Liver (tissue), 9 donors: Measurements from ENCODE around the gene SYNDIG1. TPM values are rescaled to one million over a fixed set of nuclear protein-coding genes. Genes with fewer than 3 reads are reported as not detected.

Source experiments
- DNase-seq: peaks from one replicate; pipeline ENCODE4 v3.0.0-alpha.2; 2017; ENCODE audit warnings: low spot score
- H3K27ac ChIP-seq, 2 donors: one replicate each; pipeline ENCODE4 v1.7.0; 2013; ENCODE audit warnings: inconsistent platforms in 2 of 2, low read length in 2 of 2, control low read depth in 1 of 2, low read depth in 1 of 2, mild to moderate bottlenecking in 1 of 2
- H3K27me3 ChIP-seq, 4 donors: one replicate each; pipeline versions ENCODE4 v1.6.1 to v1.7.0; 2013; ENCODE audit warnings: low read length in 3 of 4, inconsistent platforms in 1 of 4, mild to moderate bottlenecking in 1 of 4, moderate library complexity in 1 of 4; ENCODE audit not compliant: control insufficient read depth in 4 of 4, insufficient read depth in 4 of 4
- H3K36me3 ChIP-seq, 4 donors: one replicate each; pipeline versions ENCODE4 v1.6.1 to v1.7.0; 2013; ENCODE audit warnings: low read length in 3 of 4, mild to moderate bottlenecking in 3 of 4, low read depth in 1 of 4, moderate library complexity in 1 of 4; ENCODE audit not compliant: control insufficient read depth in 4 of 4, insufficient read depth in 3 of 4
- H3K4me1 ChIP-seq, 4 donors: one replicate each; pipeline versions ENCODE4 v1.6.1 to v1.7.0; 2013; ENCODE audit warnings: low read length in 3 of 4, mild to moderate bottlenecking in 3 of 4, moderate library complexity in 1 of 4; ENCODE audit not compliant: control insufficient read depth in 4 of 4, insufficient read depth in 4 of 4
- H3K4me3 ChIP-seq, 3 donors: one replicate each; pipeline versions ENCODE4 v1.6.1 to v1.7.0; 2013; ENCODE audit warnings: low read length in 3 of 3, control low read depth in 1 of 3, low read depth in 1 of 3, mild to moderate bottlenecking in 1 of 3
- H3K9ac ChIP-seq, 2 donors: one replicate each; pipeline ENCODE4 v1.7.0; 2013; ENCODE audit warnings: low read length in 2 of 2, mild to moderate bottlenecking in 2 of 2, moderate library complexity in 2 of 2, control low read depth in 1 of 2, low read depth in 1 of 2
- H3K9me3 ChIP-seq, 4 donors: one replicate each; pipeline versions ENCODE4 v1.6.1 to v1.7.0; 2013; ENCODE audit warnings: low read length in 3 of 4; ENCODE audit not compliant: control insufficient read depth in 4 of 4
- EGR1 ChIP-seq, 2 donors: IDR thresholded peaks; 2 replicates each; pipeline ENCODE4 v1.6.1; 2016 to 2018; ENCODE audit warnings: antibody characterized with exemption in 2 of 2, low read depth in 2 of 2
- FOXA1 ChIP-seq: IDR thresholded peaks from 2 replicates; pipeline ENCODE4 v1.6.1; 2016; ENCODE audit warnings: antibody characterized with exemption
- FOXA2 ChIP-seq: IDR thresholded peaks from 2 replicates; pipeline ENCODE4 v1.6.1; 2016; ENCODE audit warnings: antibody characterized with exemption
- GABPA ChIP-seq, 2 donors: IDR thresholded peaks in 1 of 2; conservative IDR thresholded peaks in 1 of 2; 2 replicates each; pipeline ENCODE4 v1.6.1; 2016; ENCODE audit warnings: antibody characterized with exemption in 2 of 2, mild to moderate bottlenecking in 1 of 2, moderate library complexity in 1 of 2
- HNF4A ChIP-seq, 2 donors: conservative IDR thresholded peaks; 2 replicates each; pipeline ENCODE4 v1.6.1; 2016; ENCODE audit warnings: antibody characterized with exemption in 2 of 2, mild to moderate bottlenecking in 2 of 2
- HNF4G ChIP-seq: IDR thresholded peaks from 2 replicates; pipeline ENCODE4 v1.6.1; 2016; ENCODE audit warnings: antibody characterized with exemption
- JUND ChIP-seq, 2 donors: IDR thresholded peaks; 2 replicates each; pipeline ENCODE4 v1.6.1; 2016; ENCODE audit warnings: antibody characterized with exemption in 2 of 2
- NR2F2 ChIP-seq: IDR thresholded peaks from 2 replicates; pipeline ENCODE4 v1.6.1; 2016; ENCODE audit warnings: antibody characterized with exemption
- RAD21 ChIP-seq, 2 donors: IDR thresholded peaks; 2 replicates each; pipeline ENCODE4 v1.6.1; 2016; ENCODE audit warnings: antibody characterized with exemption in 2 of 2, mild to moderate bottlenecking in 2 of 2
- RXRA ChIP-seq, 2 donors: IDR thresholded peaks; 2 replicates each; pipeline ENCODE4 v1.6.1; 2017 to 2018; ENCODE audit warnings: antibody characterized with exemption in 2 of 2, mild to moderate bottlenecking in 1 of 2
- SP1 ChIP-seq: IDR thresholded peaks from 2 replicates; pipeline ENCODE4 v1.6.1; 2018; ENCODE audit warnings: antibody characterized with exemption, mild to moderate bottlenecking
- TAF1 ChIP-seq: conservative IDR thresholded peaks from 2 replicates; pipeline ENCODE4 v1.6.1; 2016; ENCODE audit warnings: antibody characterized with exemption, mild to moderate bottlenecking
- YY1 ChIP-seq: IDR thresholded peaks from 2 replicates; pipeline ENCODE4 v1.6.1; 2016; ENCODE audit warnings: antibody characterized with exemption, mild to moderate bottlenecking
- WGBS: extraction: QIAGEN DNeasy Blood & Tissue Kit; methylation state at CpG from one replicate; pipeline ENCODE4 v1.1.7; 2013; 5-methylcytosine and 5-hydroxymethylcytosine counted together
- polyA plus RNA-seq, 2 donors: library from polyadenylated mRNA; stranded (reverse) in 1 of 2; unstranded in 1 of 2; fragments of 200-250 nt in 1 of 2; fragments of >200 nt in 1 of 2; fragmentation: Nextera tagmentation in 1 of 2; extraction: Ambion mirVana in 1 of 2; gene quantifications; one replicate each; pipeline versions ENCODE4 v1.2.1 to v1.2.3, GENCODE V29; 2013 to 2015
- total RNA-seq, 2 donors: library from RNA; depleted of rRNA; stranded (reverse); fragments of >200 nt; gene quantifications; one replicate each; pipeline ENCODE4 v1.2.3, GENCODE V29; 2014
- TF ChIP-seq, protein P1 (sequence below): IDR thresholded peaks from 2 replicates; pipeline ENCODE4 v1.6.1; 2016; ENCODE audit warnings: antibody characterized with exemption
- TF ChIP-seq, protein P2 (sequence below): fragments of 150-350 bp; IDR thresholded peaks from 2 replicates; pipeline ENCODE4 v1.5.1; 2017; ENCODE audit warnings: improper control_type of control experiment, low read depth, low read length; ENCODE audit not compliant: missing input control
- TF ChIP-seq, protein P3 (sequence below): IDR thresholded peaks from 2 replicates; pipeline ENCODE4 v1.6.1; 2016; ENCODE audit warnings: antibody characterized with exemption
- TF ChIP-seq, protein P4 (sequence below): IDR thresholded peaks from 2 replicates; pipeline ENCODE4 v1.6.1; 2016; ENCODE audit warnings: antibody characterized with exemption
- TF ChIP-seq, protein P5 (sequence below): IDR thresholded peaks from 2 replicates; pipeline ENCODE4 v1.6.1; 2016; ENCODE audit warnings: antibody characterized with exemption, mild to moderate bottlenecking
- donor health status: healthy.
- donor health status: healthy.
- donor health status: healthy.
- donor health status: healthy.
- donor health status: healthy.

Gene SYNDIG1
- total and polyA plus RNA-seq, 4 donors: 0.05 to 0.08 TPM; not detected in 2

DNA sequence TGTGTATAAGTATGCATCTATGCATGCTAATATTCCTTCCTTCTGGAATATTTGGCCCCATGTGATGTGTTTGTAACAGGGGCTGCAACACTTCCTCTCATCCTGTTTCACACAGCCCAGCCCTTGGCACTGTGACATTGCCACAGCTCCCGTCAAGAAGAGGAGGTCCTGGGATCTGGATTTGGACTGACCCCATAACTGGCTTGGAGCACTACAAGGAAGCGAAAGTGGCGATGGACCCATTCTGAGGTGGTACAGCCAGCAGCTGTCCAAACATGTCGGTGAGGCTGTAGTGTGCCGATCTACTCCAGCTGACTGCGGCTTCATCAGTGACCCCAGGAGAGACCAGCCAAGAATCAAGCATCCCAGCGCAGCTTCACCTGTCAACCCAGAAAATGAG, 18.2 kb downstream of the SYNDIG1 start:
- 85% methylated on average over 7 of the region's 7 CpGs for WGBS
- no peak overlapping the region for H3K4me3 ChIP-seq
- H3K9ac ChIP-seq: no peak overlapping the region
- H3K4me1 ChIP-seq: no peaks in the 10 kb centered on the region
- peaks cover 0 to 6% (median 0%) of the 10 kb centered on the region in 4 donors for H3K27me3 ChIP-seq
- DNase-seq: no peak
- H3K27ac ChIP-seq: no peak overlapping the region
- TF ChIP-seq, protein P1, sequence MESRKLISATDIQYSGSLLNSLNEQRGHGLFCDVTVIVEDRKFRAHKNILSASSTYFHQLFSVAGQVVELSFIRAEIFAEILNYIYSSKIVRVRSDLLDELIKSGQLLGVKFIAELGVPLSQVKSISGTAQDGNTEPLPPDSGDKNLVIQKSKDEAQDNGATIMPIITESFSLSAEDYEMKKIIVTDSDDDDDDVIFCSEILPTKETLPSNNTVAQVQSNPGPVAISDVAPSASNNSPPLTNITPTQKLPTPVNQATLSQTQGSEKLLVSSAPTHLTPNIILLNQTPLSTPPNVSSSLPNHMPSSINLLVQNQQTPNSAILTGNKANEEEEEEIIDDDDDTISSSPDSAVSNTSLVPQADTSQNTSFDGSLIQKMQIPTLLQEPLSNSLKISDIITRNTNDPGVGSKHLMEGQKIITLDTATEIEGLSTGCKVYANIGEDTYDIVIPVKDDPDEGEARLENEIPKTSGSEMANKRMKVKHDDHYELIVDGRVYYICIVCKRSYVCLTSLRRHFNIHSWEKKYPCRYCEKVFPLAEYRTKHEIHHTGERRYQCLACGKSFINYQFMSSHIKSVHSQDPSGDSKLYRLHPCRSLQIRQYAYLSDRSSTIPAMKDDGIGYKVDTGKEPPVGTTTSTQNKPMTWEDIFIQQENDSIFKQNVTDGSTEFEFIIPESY: no peak
- TF ChIP-seq, protein P2, sequence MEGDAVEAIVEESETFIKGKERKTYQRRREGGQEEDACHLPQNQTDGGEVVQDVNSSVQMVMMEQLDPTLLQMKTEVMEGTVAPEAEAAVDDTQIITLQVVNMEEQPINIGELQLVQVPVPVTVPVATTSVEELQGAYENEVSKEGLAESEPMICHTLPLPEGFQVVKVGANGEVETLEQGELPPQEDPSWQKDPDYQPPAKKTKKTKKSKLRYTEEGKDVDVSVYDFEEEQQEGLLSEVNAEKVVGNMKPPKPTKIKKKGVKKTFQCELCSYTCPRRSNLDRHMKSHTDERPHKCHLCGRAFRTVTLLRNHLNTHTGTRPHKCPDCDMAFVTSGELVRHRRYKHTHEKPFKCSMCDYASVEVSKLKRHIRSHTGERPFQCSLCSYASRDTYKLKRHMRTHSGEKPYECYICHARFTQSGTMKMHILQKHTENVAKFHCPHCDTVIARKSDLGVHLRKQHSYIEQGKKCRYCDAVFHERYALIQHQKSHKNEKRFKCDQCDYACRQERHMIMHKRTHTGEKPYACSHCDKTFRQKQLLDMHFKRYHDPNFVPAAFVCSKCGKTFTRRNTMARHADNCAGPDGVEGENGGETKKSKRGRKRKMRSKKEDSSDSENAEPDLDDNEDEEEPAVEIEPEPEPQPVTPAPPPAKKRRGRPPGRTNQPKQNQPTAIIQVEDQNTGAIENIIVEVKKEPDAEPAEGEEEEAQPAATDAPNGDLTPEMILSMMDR: no peak
- TF ChIP-seq EGR1 (IDR thresholded peaks at IDR 0.05; ENCODE audit: low read depth in 2 of 2) (no peak), NR2F2 (no peak), FOXA2 (no peak), SP1 (no peak), HNF4A (conservative IDR thresholded peaks at IDR 0.05) (no peak), JUND (IDR thresholded peaks at IDR 0.05) (no peak)
- TF ChIP-seq, protein P3, sequence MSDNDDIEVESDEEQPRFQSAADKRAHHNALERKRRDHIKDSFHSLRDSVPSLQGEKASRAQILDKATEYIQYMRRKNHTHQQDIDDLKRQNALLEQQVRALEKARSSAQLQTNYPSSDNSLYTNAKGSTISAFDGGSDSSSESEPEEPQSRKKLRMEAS: no peak
- no peaks in the 10 kb centered on the region for H3K9me3 ChIP-seq
- H3K36me3 ChIP-seq: no peaks in the 10 kb centered on the region

DNA sequence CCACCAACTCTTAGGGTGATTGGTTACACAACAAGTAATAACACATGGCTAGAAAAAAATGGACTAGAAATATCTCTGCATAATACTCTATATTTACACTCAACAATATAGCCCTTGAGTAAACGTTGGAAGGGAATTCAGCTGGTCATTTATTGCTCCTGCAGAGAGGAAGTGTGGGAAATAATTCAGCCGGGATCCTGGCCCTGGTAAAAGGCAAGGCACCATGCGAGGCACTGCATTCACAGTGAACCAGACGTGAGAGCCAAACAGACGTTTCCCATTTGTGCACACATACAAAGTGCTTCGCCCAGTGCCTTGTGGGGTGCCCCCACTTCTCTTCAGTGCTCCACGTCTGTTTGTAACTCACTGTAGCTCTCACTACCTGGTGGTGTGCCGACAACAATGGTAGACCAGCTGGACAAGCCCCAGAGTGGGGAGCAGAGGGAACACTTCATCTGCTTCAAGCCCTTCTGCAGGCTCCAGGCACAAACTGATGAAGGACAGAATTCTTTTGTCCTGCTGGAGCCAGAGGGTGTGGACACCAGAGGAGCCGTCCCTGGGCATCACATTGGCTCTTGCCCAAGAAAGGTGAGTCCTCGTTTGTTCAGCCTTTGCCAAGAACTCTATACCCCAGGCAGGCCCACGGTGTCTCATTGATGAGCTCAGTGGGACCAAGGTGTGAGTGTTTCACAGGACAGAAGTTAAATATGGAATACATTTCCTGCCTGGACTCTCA, 18.8 kb downstream of the SYNDIG1 start:
- no peaks in the 10 kb centered on the region for H3K9me3 ChIP-seq
- no peak overlapping the region for H3K4me3 ChIP-seq
- H3K27me3 ChIP-seq: peaks cover 0 to 6% (median 0%) of the 10 kb centered on the region in 4 donors
- no peak overlapping the region for H3K27ac ChIP-seq
- DNase-seq: no peak
- H3K36me3 ChIP-seq: no peaks in the 10 kb centered on the region
- no peak overlapping the region for H3K9ac ChIP-seq
- no peak for TF ChIP-seq HNF4G
- TF ChIP-seq GABPA (IDR thresholded peaks at IDR 0.05 in 1 of 2, conservative IDR thresholded peaks at IDR 0.05 in 1 of 2): no peak
- TF ChIP-seq JUND (IDR thresholded peaks at IDR 0.05): no peak
- TF ChIP-seq HNF4A (conservative IDR thresholded peaks at IDR 0.05): no peak
- no peak for TF ChIP-seq YY1
- TF ChIP-seq, protein P4, sequence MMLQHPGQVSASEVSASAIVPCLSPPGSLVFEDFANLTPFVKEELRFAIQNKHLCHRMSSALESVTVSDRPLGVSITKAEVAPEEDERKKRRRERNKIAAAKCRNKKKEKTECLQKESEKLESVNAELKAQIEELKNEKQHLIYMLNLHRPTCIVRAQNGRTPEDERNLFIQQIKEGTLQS: no peak
- TF ChIP-seq RXRA (IDR thresholded peaks at IDR 0.05): no peak
- no peak for TF ChIP-seq FOXA1
- no peak for TF ChIP-seq SP1
- TF ChIP-seq RAD21 (IDR thresholded peaks at IDR 0.05): no peak
- TF ChIP-seq, protein P5, sequence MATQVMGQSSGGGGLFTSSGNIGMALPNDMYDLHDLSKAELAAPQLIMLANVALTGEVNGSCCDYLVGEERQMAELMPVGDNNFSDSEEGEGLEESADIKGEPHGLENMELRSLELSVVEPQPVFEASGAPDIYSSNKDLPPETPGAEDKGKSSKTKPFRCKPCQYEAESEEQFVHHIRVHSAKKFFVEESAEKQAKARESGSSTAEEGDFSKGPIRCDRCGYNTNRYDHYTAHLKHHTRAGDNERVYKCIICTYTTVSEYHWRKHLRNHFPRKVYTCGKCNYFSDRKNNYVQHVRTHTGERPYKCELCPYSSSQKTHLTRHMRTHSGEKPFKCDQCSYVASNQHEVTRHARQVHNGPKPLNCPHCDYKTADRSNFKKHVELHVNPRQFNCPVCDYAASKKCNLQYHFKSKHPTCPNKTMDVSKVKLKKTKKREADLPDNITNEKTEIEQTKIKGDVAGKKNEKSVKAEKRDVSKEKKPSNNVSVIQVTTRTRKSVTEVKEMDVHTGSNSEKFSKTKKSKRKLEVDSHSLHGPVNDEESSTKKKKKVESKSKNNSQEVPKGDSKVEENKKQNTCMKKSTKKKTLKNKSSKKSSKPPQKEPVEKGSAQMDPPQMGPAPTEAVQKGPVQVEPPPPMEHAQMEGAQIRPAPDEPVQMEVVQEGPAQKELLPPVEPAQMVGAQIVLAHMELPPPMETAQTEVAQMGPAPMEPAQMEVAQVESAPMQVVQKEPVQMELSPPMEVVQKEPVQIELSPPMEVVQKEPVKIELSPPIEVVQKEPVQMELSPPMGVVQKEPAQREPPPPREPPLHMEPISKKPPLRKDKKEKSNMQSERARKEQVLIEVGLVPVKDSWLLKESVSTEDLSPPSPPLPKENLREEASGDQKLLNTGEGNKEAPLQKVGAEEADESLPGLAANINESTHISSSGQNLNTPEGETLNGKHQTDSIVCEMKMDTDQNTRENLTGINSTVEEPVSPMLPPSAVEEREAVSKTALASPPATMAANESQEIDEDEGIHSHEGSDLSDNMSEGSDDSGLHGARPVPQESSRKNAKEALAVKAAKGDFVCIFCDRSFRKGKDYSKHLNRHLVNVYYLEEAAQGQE: no peak
- TF ChIP-seq, protein P3: no peak
- no peak for TF ChIP-seq EGR1 (IDR thresholded peaks at IDR 0.05; ENCODE audit: low read depth in 2 of 2)
- TF ChIP-seq, protein P1: no peak
- TF ChIP-seq FOXA2: no peak
- no peak for TF ChIP-seq TAF1
- no peak for TF ChIP-seq NR2F2
- TF ChIP-seq, protein P2: no peak
- WGBS: 58% methylated on average over 11 of the region's 11 CpGs
- H3K4me1 ChIP-seq: no peaks in the 10 kb centered on the region
